GM19099 (cell line): ENCODE data around the gene ABCC1.

Experiments
- POLR2A ChIP-seq: IDR thresholded peaks from 3 replicates; pipeline ENCODE4 v1.6.1; 2011; ENCODE audit warnings: low read depth; ENCODE audit not compliant: insufficient read length; ENCODE audit errors: extremely low read depth

ABCC1 gene

GRCh38 chr16:16124438-16124837, 175.0 kb downstream of the ABCC1 start:
- TF ChIP-seq POLR2A = no peak

GRCh38 chr16:16124974-16125373, 175.6 kb downstream of the ABCC1 start:
- no peak for TF ChIP-seq POLR2A

- no peak for TF ChIP-seq POLR2A
Observed at GRCh38 chr16:16126896-16127295, 177.5 kb downstream of the ABCC1 start.

GRCh38 chr16:16127469-16128116, 178.2 kb downstream of the ABCC1 start:
- TF ChIP-seq POLR2A = no peak

- TF ChIP-seq POLR2A = no peak
Observed at GRCh38 chr16:16131204-16131603, 181.8 kb downstream of the ABCC1 start.

GRCh38 chr16:16131659-16132058, 182.2 kb downstream of the ABCC1 start:
- no peak for TF ChIP-seq POLR2A

- no peak for TF ChIP-seq POLR2A
Observed at GRCh38 chr16:16133943-16134604, 184.7 kb downstream of the ABCC1 start.

- no peak for TF ChIP-seq POLR2A
Observed at GRCh38 chr16:16136588-16136987, 187.2 kb downstream of the ABCC1 start.

- no peak for TF ChIP-seq POLR2A
Observed at GRCh38 chr16:16137110-16137509, 187.7 kb downstream of the ABCC1 start.

GRCh38 chr16:16138034-16138635, 188.7 kb downstream of the ABCC1 start:
- TF ChIP-seq POLR2A = no peak

GRCh38 chr16:16139061-16139460, 189.6 kb downstream of the ABCC1 start:
- no peak for TF ChIP-seq POLR2A

GRCh38 chr16:16139806-16140205, 190.4 kb downstream of the ABCC1 start:
- no peak for TF ChIP-seq POLR2A

GRCh38 chr16:16140537-16140936, 191.1 kb downstream of the ABCC1 start:
- TF ChIP-seq POLR2A = no peak

- TF ChIP-seq POLR2A = no peak
Observed at GRCh38 chr16:16141141-16141540, 191.7 kb downstream of the ABCC1 start.

GRCh38 chr16:16141784-16142396, 192.5 kb downstream of the ABCC1 start:
- TF ChIP-seq POLR2A = no peak
